ENCODE results near the gene KLHL29.

The KLHL29 gene

GRCh38 chr2:23622466-23622865 is 237.5 kb downstream of the KLHL29 start:
- DNase-seq: no peak

GRCh38 chr2:23622966-23623675 is 238.1 kb downstream of the KLHL29 start:
- DNase-seq: no peak

- no peak for DNase-seq
Measured at GRCh38 chr2:23624378-23624777, 239.4 kb downstream of the KLHL29 start.

- no peak for DNase-seq
Measured at GRCh38 chr2:23624915-23625314, 239.9 kb downstream of the KLHL29 start.

- DNase-seq: no peak
Measured at GRCh38 chr2:23625726-23626125, 240.7 kb downstream of the KLHL29 start.

GRCh38 chr2:23626701-23627230 is 241.8 kb downstream of the KLHL29 start:
- no peak for DNase-seq

- DNase-seq: no peak
Measured at GRCh38 chr2:23627236-23628009, 242.4 kb downstream of the KLHL29 start.

- no peak for DNase-seq
Measured at GRCh38 chr2:23628926-23629771, 244.2 kb downstream of the KLHL29 start.

- no peak for DNase-seq
Measured at GRCh38 chr2:23629772-23630480, 244.9 kb downstream of the KLHL29 start.

GRCh38 chr2:23630961-23631360 is 246.0 kb downstream of the KLHL29 start:
- no peak for DNase-seq

GRCh38 chr2:23631389-23631788 is 246.4 kb downstream of the KLHL29 start:
- no peak for DNase-seq

- no peak for DNase-seq
Measured at GRCh38 chr2:23632386-23632785, 247.4 kb downstream of the KLHL29 start.

GRCh38 chr2:23632831-23633395 is 247.9 kb downstream of the KLHL29 start:
- DNase-seq: no peak

- DNase-seq: no peak
Measured at GRCh38 chr2:23633966-23634365, 249.0 kb downstream of the KLHL29 start.

GRCh38 chr2:23635442-23636340 is 250.7 kb downstream of the KLHL29 start:
- no peak for DNase-seq

- no peak for DNase-seq
Measured at GRCh38 chr2:23636426-23636825, 251.4 kb downstream of the KLHL29 start.

- DNase-seq: no peak
Measured at GRCh38 chr2:23637011-23637778, 252.2 kb downstream of the KLHL29 start.

- no peak for DNase-seq
Measured at GRCh38 chr2:23639406-23639982, 254.5 kb downstream of the KLHL29 start.

- DNase-seq: no peak
Measured at GRCh38 chr2:23640711-23641110, 255.7 kb downstream of the KLHL29 start.

- DNase-seq: no peak
Measured at GRCh38 chr2:23642516-23642915, 257.5 kb downstream of the KLHL29 start.

Data from NCI-H2171 (cell line).